Uterus (tissue), 2 donors: Measurements from ENCODE around the gene TMLHE.

Source experiments
- POLR2A ChIP-seq, 2 donors: fragments of 450-650 bp; IDR thresholded peaks; one replicate each; pipeline ENCODE4 v1.6.1; 2016; ENCODE audit warnings: antibody characterized with exemption in 2 of 2, mild to moderate bottlenecking in 1 of 2, moderate library complexity in 1 of 2
- TF ChIP-seq, protein P1 (sequence below), 4 experiments: fragments of 200-600 bp in 2 of 4; fragments of 450-650 bp in 2 of 4; sonication (generic) in 2 of 4; IDR thresholded peaks; one replicate each; pipeline ENCODE4 v1.5.1; 2016 to 2019; ENCODE audit warnings: antibody characterized with exemption in 4 of 4, mild to moderate bottlenecking in 2 of 4, moderate library complexity in 1 of 4

- TF ChIP-seq, protein P1, sequence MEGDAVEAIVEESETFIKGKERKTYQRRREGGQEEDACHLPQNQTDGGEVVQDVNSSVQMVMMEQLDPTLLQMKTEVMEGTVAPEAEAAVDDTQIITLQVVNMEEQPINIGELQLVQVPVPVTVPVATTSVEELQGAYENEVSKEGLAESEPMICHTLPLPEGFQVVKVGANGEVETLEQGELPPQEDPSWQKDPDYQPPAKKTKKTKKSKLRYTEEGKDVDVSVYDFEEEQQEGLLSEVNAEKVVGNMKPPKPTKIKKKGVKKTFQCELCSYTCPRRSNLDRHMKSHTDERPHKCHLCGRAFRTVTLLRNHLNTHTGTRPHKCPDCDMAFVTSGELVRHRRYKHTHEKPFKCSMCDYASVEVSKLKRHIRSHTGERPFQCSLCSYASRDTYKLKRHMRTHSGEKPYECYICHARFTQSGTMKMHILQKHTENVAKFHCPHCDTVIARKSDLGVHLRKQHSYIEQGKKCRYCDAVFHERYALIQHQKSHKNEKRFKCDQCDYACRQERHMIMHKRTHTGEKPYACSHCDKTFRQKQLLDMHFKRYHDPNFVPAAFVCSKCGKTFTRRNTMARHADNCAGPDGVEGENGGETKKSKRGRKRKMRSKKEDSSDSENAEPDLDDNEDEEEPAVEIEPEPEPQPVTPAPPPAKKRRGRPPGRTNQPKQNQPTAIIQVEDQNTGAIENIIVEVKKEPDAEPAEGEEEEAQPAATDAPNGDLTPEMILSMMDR (IDR thresholded peaks at IDR 0.05) = no peak
- no peak for TF ChIP-seq POLR2A (IDR thresholded peaks at IDR 0.05)
Observed at GRCh38 chrX:155514225-155514624, 98.5 kb downstream of the TMLHE start.
